AG08396 (cell line): ENCODE results near the gene ADGRG2.
A peak's percentile ranks its signal among the peaks of the same experiment; 100 is the strongest.
"Not testable (repeated sequence)": the region's sequence is repeated elsewhere in the genome, so short reads cannot be mapped to it uniquely, and the experiment has no call there.

Experiments
- DNase-seq: peaks from one replicate; pipeline ENCODE4 v3.0.0; 2012; ENCODE audit warnings: low spot score, mixed read lengths

The ADGRG2 gene

DNA sequence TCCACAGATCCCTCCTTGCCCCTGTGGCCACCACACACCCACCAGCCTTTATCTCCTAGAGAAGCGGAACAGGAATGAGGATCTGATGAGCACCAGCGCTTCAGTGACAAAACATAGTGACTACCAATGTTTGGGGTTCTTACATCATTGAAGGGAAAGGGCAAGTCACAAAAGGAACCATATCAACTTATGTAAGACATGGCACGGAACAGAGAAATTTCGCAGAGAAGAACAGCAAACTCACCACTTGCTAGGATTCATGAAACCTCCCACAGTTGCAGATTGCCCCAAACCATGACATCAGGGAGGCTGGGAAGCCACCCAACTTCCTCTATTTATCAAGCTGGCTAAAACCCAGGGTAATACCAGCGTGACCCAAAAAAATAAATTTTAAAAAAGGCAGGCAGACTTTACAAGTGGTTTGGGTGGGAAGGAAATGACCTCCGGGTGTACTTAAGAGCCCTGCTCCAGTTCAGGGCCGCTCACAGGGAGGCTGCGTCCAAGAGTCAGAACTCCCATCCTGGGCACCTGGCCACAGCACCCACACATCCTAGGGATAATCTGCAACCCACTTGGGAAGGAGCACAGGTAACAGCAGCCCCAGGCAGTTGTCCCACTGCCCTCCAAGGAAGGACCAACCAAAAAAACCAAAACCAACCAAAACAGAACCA lies 36.0 kb downstream of the ADGRG2 start:
- DNase-seq, result no peak

DNA sequence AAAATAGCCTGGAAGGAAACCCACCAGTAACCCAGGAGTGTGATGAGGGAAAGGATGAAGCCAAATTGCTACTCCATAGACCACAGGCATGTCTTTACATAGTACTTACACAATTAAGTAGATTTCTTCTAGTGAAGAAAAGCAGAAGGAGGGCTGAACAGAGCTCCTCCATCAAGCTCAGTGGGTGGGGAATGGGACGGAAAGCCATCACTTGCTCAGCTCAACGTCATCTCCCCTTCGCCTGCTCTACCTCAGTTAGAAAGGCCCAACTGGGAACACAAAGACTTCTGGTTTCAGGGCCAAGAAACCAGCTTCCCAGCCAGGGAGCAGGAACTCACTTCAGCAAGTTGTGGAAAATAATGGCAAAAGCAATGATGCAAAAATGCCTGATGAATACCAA lies 36.6 kb downstream of the ADGRG2 start:
- no peak for DNase-seq

DNA sequence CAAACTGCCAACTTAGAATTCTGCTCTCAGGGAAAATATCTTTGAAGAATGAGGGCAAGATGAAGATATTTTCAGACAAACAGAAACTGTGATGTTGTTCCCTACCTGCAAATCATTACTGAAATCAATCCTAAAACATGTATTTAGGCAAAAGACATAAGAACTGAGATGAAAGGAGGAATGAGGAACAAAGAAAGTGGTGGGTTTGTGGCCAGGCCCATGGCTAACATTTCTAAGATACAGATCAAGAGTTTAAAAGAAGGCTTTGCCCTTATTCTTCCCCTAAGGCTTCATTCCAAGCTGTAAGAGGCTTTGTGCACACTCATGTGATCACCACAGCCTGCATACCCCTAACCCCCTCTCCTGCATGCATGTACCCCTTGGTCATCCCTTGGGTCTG lies 46.5 kb downstream of the ADGRG2 start:
- DNase-seq, result no peak

DNA sequence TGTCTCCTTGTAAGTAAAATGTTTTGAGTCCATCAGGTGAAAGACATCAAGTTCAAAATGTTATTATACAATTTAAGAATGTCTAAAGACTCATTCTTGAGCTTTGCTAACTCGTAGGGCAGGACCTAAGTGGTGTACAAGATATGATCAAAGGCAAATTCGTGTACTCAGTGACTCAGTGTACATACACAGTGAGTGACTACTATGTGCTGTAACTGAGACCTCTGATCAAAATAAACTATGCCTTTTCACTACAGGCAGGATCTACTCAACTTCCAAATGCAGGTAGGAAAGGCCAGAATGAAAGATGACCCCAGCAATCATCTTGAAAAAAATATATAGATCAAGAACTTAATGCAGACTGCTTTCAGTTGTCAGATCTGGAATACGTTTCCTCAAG lies 49.9 kb downstream of the ADGRG2 start:
- no peak for DNase-seq

DNA sequence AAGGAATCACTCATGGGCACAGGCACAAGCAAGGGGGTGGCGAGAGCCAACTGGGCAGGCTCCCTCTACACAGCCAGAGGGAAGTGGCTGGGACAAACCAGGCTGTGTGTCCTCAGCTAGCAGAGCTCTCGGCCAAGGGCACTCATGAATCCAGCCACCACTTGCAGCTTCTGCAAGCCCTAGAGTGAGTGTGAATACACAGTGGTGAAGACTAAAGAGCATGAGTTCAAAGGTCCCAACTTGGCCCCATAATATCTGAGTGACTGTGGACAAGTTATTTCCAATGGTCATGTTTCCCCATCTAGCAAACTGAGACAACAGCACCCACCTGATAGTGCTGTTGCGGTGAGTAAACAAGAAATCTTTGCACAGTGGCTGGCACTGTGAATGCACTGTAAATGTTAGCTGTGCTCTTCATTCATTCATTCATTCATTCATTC lies 51.7 kb downstream of the ADGRG2 start:
- no peak for DNase-seq

DNA sequence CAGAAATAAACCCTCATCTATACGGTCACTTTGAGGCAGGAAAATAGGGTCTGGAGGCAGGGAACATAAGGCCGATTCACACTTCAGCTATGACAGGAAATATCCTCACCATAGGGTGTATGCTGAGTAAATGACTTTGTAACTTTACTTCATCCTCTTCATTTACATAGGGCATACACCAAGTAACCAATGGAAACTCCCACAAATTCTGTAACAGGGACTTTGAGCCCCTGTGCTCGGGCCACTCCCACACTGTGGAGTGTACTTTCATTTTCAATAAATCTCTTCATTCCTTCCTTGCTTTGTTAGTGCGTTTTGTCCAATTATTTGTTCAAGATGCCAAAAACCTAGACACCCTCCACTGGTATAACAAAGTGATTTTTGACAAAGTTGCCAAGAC lies 55.3 kb downstream of the ADGRG2 start:
- DNase-seq, result not testable (repeated sequence)

DNA sequence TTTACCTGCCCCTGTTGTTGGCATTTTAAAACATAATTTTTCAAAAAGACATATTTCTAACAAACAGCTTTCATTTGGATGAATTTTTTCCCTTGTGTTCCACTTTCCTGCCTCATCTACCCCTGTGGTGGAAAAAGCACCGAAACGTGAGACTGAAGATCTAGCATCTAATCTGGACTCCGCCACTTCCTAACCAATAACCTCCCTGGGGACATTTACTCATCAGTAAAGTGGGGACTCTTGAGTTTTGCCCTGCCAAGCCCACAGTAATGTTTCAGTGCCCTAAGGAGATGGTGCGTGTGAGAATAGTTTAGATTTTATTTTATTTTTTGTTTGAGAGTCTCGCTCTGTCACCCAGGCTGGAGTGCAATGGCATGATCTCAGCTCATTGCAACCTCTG lies 56.7 kb downstream of the ADGRG2 start:
- DNase-seq, result no peak

DNA sequence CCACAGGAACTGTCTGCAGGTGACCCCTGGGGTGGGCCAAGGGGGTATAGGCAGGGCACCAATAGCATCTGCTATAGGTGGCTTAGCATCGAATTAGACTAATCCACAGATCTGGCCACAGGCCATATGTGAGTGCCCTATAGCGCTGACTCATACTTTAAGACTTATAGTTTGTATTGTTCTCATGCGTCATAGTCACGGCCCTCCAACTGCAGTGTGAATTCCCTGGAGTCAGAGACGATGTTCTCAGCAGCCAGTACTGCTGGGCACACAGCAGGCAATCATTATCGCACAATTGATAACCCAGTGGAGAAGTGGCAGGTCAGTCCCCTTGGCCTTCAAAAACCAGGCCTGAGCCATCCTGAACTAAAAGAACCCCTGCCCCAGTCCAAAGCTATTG lies 58.1 kb downstream of the ADGRG2 start:
- DNase-seq, result no peak

DNA sequence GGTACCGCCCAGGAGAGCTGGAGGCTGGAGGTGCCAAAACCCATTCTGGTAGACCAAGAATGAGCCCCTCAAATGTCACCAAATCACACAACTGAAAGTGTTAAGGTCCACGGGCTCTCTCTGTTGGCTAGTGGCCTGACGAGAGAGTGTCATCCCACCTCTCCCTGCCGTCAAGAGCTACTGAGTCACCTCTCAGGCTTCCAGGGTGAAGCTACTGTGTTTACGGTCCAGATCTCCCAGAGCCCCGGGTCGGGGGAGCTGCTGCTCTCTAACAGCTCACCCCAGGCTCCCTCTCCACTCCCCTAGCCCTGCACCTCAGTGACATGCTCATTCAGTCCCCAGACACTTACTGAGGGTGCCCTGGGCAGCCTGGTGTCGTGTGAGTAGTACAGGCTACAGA lies 59.2 kb downstream of the ADGRG2 start:
- no peak for DNase-seq

DNA sequence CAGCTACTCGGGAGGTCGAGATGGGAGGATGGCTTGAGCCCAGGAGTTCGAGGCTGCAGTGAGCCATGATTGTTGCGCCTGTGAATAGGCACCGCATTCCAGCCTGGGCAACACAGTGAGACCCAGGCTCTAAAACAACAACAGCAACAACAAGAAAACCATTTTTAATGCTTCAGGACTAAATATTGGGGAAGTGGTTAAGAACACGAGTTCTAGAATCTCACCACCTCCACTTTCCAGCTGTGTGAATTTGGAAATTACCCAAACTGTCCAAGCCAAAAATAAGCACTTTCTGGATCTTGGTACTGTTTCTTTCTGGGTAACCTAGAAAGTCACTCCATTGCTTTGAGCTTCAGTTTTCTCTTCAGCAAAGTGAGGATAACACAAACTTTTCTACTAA lies 63.2 kb downstream of the ADGRG2 start:
- no peak for DNase-seq

DNA sequence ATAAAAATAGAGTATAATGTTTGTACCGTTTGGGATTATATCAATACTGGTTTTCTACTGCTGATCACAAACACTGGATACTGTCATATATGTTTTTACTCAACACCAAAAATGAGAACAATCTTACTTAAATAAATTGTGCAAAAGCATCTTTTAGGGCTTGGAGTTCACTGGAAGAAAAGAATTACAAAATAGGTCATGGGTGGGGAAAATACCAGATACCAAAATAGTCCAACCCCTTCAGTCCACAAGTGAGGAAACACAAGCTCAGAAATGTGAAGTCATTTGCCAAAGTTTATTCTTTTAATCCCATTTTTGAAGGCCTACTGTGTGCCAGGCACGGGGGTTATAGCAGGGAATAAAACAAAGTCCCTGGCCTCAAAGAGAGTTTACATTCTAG lies 64.4 kb downstream of the ADGRG2 start:
- DNase-seq, result no peak

DNA sequence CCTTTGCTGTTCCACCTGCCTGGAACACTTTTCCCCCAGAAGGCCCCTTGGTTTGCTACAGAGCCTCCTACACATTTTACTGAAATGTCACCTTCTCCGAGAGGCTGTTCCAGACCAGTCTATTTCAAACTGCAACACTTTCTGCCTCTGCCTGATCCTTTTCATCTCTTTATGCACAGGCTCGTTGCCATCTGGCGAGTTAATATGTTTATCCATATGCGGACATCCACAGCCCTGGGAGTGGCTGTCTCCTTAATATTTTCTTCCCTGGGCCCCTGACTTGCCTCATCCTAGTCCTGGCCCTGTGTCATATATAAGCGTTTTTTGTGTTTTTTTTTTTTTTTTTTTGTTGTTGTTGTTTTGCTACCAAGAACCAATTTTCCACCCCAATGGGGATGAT lies 73.2 kb downstream of the ADGRG2 start:
- DNase-seq, result no peak

DNA sequence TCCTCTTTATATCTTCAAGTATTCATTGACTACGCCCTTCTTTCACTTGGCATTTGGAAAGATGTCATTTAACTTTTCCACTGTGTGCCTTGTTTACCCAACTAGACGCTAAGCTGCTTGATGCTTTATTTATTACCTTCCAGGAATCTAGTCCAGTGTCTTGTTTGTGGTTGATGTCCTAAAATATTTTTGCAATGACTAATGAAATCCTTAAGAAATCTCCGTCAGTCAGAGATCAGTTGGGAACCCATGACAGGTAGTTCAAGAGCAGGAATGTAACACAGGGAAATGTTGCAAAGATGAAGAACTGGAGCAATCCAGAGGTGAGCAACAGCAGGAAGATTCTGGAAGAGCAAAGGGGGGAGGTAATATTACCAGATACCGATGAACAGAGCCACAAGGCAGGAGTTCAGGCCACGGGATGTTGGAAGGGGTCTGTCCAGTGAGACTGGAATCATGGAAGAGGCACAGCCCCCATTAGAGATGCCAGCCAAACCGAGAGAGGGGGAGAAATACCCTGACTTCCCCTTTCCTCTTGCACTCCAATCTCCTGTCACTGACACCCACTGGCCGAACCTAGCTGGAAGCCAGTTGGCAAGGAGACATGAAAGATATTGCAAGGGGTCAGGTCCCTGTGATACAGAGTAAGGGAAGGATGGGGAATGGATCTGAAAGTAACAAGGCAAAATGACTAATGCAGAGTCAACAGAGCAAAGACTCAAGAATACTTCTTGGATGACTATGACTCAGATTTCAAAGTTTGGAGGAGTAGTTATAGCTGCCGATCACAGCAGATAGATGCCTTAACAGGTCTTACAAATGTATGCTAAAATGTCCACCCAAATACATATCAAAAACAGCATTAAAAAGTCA lies 75.7 kb downstream of the ADGRG2 start:
- DNase-seq, result peak; percentile 19

DNA sequence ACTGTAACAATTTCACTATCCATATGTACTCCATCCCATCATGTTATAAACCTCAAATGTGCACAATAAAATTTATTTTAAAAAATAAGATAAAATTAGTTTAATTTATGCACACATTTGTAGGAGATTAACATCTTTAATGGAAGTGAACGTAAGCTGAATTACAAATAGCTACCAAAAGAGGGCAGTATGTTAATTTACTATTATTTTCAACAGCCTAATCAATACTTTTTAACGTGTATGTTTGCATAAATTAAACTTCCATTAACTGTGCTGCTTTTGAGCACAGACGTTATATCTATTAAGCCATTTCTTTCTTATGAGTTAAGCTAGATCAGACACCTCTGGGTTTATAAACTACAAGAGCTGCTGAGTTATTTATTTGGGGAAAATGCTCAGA lies 81.9 kb downstream of the ADGRG2 start:
- no peak for DNase-seq

DNA sequence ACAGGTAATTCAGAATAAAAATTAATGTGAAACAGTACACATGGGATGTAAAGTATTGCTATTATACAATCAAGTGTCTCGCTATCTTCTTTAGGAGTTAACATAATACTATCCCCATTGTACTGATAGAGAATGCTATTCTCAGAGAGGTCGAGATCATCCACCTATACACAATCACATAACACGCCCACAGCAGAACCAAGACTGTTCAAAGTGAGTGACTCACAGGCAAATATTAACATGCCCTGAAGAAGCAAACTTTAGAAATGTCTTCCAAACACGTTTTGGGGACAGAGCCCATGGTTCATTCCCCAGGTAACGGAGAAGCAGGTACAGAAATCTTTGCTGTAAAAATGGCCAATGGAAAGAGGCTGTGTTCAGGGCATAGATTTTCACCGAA lies 88.2 kb downstream of the ADGRG2 start:
- DNase-seq, result no peak

DNA sequence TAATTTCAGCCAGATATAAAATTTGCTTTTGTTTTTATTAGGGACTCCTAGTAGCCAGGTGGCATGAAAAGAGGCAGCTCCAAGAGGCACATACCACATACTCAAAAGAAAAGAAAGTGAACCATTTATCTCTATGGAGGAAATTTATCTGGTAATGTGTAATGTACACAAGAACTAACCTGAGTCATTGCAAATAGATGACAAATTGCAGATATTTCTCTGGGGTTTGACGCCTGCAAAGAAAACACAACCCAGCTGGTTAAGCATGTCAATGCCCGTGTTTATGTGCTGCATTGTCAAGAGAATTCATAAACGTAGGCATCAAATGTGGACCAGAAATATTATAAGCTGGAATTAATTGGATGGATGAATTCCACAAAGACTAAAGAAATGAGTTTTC lies 91.5 kb downstream of the ADGRG2 start:
- no peak for DNase-seq

DNA sequence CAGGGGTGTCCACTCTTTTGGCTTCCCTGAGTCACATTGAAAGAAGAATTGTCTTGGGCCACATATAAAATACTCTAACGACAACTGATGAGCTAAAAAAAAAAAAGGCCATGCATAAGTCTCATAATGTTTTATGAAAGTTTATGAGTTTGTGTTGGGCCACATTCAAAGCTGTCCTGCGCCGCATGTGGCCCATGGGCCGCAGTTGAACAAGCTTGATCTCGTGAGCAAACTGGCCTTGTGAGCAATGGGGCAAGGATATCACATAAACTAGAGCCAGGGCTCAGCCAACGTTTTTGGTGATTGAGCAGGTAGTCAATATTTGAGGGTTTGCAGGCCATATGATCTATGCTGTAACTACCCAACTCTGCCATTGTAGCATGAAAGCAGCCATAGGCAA lies 93.7 kb downstream of the ADGRG2 start:
- no peak for DNase-seq

DNA sequence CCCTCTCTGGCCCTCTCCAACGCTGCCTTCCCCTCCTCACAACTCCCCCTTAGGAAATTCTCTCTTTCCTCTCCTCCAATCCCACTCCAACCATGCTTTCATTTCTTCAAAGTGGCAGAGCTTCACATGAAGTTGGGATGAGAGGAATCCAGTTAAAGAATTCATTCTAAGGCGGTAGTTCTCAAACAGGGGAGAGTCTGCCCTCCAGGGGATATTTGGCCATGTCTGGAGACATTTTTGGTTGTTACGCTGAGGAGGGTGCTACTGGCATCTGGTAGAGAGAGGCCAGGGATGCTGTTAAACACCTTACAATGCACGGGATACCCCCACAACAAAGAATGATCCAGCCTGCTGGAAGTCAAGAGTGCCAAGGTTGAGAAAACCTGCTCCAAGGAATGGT lies 97.9 kb downstream of the ADGRG2 start:
- DNase-seq, result no peak

DNA sequence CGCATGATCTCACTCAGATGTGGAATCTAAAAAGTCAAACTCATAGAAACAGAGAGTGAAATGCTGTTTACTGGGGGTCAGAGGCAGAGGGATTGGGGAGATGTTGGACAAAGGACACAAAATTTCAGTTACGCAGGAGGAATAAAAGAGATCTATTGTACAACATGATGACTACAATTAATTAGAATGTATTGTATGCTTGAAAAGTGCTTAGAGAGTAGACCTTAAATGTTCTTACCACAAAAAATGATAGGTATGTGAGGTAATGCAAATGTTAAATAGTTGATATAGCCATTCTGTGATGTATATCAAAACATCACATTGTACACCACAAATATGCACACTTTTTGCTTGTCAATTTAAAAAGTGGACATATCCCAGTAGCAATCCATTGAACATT lies 102.3 kb downstream of the ADGRG2 start:
- DNase-seq, result no peak

DNA sequence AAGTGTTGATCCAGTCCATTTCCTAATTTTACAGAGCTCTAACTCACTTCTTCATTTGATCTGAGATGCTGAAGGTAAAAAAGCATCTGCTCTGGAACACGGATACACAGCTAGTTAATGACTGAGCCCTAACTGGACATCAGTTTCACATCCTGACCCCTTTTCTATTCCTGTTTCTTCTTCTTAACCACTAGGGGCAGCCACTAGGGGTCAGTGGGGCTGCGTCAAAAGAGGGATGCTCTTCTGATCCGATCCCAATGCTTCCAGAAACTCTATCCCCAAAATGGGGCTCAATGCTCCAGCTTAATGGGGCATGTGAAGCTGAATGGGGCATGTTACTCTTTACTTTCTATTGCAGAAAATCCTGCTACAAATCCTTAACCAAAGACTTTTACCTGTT lies 105.0 kb downstream of the ADGRG2 start:
- DNase-seq, result peak; percentile 29

DNA sequence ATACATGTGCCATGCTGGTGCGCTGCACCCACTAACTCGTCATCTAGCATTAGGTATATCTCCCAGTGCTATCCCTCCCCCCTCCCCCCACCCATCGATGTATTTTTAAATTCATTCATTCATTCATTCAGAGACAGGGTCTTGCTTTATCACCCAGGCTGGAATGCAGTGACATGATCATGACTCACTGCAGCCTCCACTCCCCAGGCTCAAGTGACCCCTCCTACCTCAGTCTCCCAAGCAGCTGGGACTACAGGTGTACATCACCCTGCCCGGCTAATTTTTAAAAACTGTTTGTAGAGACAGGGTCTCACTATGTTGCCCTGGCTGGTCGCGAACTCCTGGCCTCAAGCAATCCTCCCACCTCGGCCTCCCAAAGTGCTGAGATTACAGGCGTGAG lies 105.7 kb downstream of the ADGRG2 start:
- DNase-seq, result not testable (repeated sequence)

DNA sequence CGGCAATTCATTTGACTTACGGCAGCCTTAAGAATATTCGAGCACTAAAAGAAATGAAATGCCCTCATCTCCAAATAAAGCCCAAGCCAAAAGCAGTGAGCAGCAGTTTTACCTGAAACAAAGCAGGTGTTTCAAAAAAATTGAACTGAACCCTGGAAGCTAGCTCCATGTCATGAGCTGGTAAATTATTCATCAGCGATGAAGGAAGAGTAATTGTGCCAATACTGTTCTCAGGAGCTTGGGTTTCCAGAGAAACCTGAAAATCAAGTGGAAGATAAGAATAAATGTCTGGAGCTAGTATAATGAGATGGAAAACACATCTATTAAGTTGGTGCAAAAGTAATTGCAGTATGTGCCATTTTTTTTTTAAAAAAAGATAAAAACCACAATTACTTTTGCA lies 114.4 kb downstream of the ADGRG2 start:
- no peak for DNase-seq

DNA sequence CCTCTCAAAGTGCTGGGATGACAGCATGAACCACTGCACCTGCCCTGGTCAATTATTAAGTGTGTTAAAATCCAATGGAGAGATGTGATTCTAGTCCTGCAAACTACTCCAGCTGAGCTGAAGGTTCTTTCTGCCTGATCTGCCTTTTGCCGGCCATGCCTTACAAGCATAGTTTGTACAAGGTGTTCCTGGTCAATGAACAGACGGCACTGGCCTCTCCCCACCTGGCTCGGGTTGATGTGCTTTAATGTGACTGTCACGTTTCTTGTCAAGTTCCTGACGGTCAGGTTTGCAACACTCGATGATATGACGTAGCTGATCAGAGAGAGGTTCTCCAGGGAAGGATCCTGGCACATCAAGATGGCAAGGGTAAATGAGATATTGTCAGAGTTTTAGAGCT lies 115.3 kb downstream of the ADGRG2 start:
- DNase-seq, result no peak

DNA sequence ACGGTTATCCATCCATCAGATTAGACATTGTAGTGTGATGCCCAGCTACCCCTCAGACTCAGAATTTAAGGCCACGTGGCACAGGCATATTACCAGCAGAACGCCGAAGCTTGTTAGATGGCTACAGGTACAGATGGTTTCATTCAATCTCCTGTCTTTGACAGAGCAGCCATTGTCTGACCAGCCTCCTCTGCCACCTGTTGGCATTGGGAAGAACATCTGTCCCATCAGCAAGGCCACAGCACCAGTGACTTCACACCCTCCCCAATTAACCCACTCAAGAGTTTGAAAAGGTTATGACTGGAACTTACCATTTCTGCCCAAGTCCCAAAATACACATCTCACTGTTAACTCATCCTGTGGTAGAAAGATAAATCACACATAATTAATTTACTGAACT lies 116.4 kb downstream of the ADGRG2 start:
- no peak for DNase-seq
